Mesenchymal stem cell (in vitro differentiated cells and primary cell): ENCODE results near the gene GET4.

Experiments
- DNase-seq: peaks from one replicate; pipeline ENCODE4 v3.0.0-alpha.2; 2013
- H2AFZ ChIP-seq: one replicate; pipeline ENCODE4 v1.6.1; 2013; ENCODE audit warnings: low read depth, mild to moderate bottlenecking, control low read depth, inconsistent platforms, low read length, moderate library complexity
- H2AK5ac ChIP-seq: 2 replicates; pipeline ENCODE4 v1.6.1; 2013; ENCODE audit warnings: low read length, moderate library complexity, mild to moderate bottlenecking, inconsistent platforms; ENCODE audit not compliant: severe bottlenecking
- H2BK120ac ChIP-seq: one replicate; pipeline ENCODE4 v1.6.1; 2013; ENCODE audit warnings: low read depth, mild to moderate bottlenecking, inconsistent platforms, low read length, moderate library complexity
- H2BK12ac ChIP-seq, 2 experiments: one replicate each; pipeline ENCODE4 v1.6.1; 2013; ENCODE audit warnings: inconsistent platforms in 2 of 2, low read length in 2 of 2, mild to moderate bottlenecking in 2 of 2, moderate library complexity in 2 of 2, control low read depth in 1 of 2
- H2BK15ac ChIP-seq: one replicate; pipeline ENCODE4 v1.6.1; 2013; ENCODE audit warnings: mild to moderate bottlenecking, low read depth, inconsistent platforms; ENCODE audit not compliant: poor library complexity, severe bottlenecking
- H2BK5ac ChIP-seq: 2 replicates; pipeline ENCODE4 v1.6.1; 2013; ENCODE audit warnings: low read depth, mild to moderate bottlenecking, low read length, control low read depth, inconsistent platforms; ENCODE audit not compliant: poor library complexity, severe bottlenecking
- H3K14ac ChIP-seq, 2 experiments: one replicate each; pipeline ENCODE4 v1.6.1; 2013; ENCODE audit warnings: inconsistent platforms in 2 of 2, low read length in 2 of 2, control low read depth in 1 of 2, mild to moderate bottlenecking in 1 of 2, moderate library complexity in 1 of 2
- H3K18ac ChIP-seq, 2 experiments: one replicate each; pipeline ENCODE4 v1.6.1; 2013; ENCODE audit warnings: inconsistent platforms in 2 of 2, low read length in 2 of 2, control low read depth in 1 of 2, low read depth in 1 of 2, mild to moderate bottlenecking in 1 of 2
- H3K23ac ChIP-seq, 2 experiments: one replicate each; pipeline ENCODE4 v1.6.1; 2013; ENCODE audit warnings: inconsistent platforms in 2 of 2, low read length in 2 of 2, mild to moderate bottlenecking in 2 of 2, moderate library complexity in 2 of 2, control low read depth in 1 of 2
- H3K27ac ChIP-seq: 2 replicates; pipeline ENCODE4 v1.5.1; 2013; ENCODE audit warnings: mild to moderate bottlenecking, moderate library complexity, low read length, control low read depth, inconsistent platforms; ENCODE audit not compliant: poor library complexity, severe bottlenecking
- H3K27me3 ChIP-seq, 2 experiments: 2 replicates each; pipeline versions ENCODE4 v1.6.1 to v1.7.0; 2013; ENCODE audit warnings: low read length in 2 of 2, mild to moderate bottlenecking in 2 of 2, moderate library complexity in 2 of 2, control low read depth in 1 of 2, inconsistent platforms in 1 of 2; ENCODE audit not compliant: control insufficient read depth in 1 of 2, insufficient read depth in 1 of 2
- H3K36me3 ChIP-seq, 2 experiments: 2 replicates each; pipeline versions ENCODE4 v1.6.1 to v1.7.0; 2013; ENCODE audit warnings: low read length in 2 of 2, control low read depth in 1 of 2, inconsistent platforms in 1 of 2, low read depth in 1 of 2, mild to moderate bottlenecking in 1 of 2; ENCODE audit not compliant: insufficient read depth in 2 of 2, control insufficient read depth in 1 of 2
- H3K4ac ChIP-seq, 2 experiments: one replicate each; pipeline ENCODE4 v1.6.1; 2013; ENCODE audit warnings: inconsistent platforms in 2 of 2, low read length in 2 of 2, mild to moderate bottlenecking in 2 of 2, moderate library complexity in 2 of 2, control low read depth in 1 of 2, low read depth in 1 of 2
- H3K4me1 ChIP-seq: 2 replicates; pipeline ENCODE4 v1.6.1; 2013; ENCODE audit warnings: low read depth, low read length, control low read depth; ENCODE audit not compliant: control insufficient read depth, insufficient read depth
- H3K4me2 ChIP-seq: 2 replicates; pipeline ENCODE4 v1.6.1; 2013; ENCODE audit warnings: low read length, mild to moderate bottlenecking, inconsistent platforms; ENCODE audit not compliant: poor library complexity, severe bottlenecking
- H3K4me3 ChIP-seq, 2 experiments: 2 replicates each; pipeline versions ENCODE4 v1.5.1 to v1.7.0; 2013; ENCODE audit warnings: low read length in 2 of 2, mild to moderate bottlenecking in 2 of 2, control low read depth in 1 of 2, low read depth in 1 of 2; ENCODE audit not compliant: insufficient read depth in 1 of 2
- H3K79me1 ChIP-seq: replicated peaks from 2 replicates; pipeline ENCODE4 v1.6.1; 2013; ENCODE audit warnings: mild to moderate bottlenecking, control low read depth, low read length, inconsistent platforms; ENCODE audit not compliant: poor library complexity, severe bottlenecking
- H3K9ac ChIP-seq: 2 replicates; pipeline ENCODE4 v1.7.0; 2013; ENCODE audit warnings: mild to moderate bottlenecking, low read length, moderate library complexity
- H3K9me3 ChIP-seq: 2 replicates; pipeline ENCODE4 v1.7.0; 2013; ENCODE audit warnings: mild to moderate bottlenecking, low read length; ENCODE audit not compliant: control insufficient read depth
- H4K8ac ChIP-seq: one replicate; pipeline ENCODE4 v1.6.1; 2013; ENCODE audit warnings: inconsistent platforms, mild to moderate bottlenecking, low read length, moderate library complexity
- H4K91ac ChIP-seq: one replicate; pipeline ENCODE4 v1.6.1; 2013; ENCODE audit warnings: mild to moderate bottlenecking, low read length, inconsistent platforms
- WGBS: methylation state at CpG from one replicate; pipeline ENCODE4 v1.1.7; 2013; ENCODE audit warnings: mixed read lengths; 5-methylcytosine and 5-hydroxymethylcytosine counted together

The GET4 gene

DNA sequence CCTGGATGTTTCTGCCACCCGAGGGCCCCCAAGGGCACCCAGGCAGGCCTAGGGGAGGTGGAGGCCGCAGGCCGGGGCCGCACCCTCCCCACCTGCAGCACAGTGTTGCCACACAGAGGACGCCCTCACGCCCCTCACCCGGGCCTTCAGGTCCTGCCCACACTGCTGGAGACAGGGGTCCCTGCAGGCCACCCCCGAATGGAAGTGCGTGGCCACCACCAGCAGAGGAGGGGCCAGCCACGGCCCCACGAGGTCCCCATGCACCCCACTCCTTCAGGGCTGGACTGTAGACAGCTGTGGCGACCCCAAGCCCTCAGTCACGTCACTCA lies 42.7 kb downstream of the GET4 start:
- 86% methylated on average over 13 of the region's 13 CpGs for WGBS
- Histone ChIP-seq H3K27ac (no peak overlapping the region), H3K18ac (no peak overlapping the region), H3K4me3 (no peak overlapping the region), H2BK12ac (no peak overlapping the region), H4K91ac (no peak overlapping the region), H3K27me3 (peaks cover 38 to 53% of the 10 kb centered on the region in 2 experiments), H2BK5ac (no peak overlapping the region), H2BK15ac (no peak overlapping the region), H3K36me3 (no peaks in the 10 kb centered on the region), H2AK5ac (no peak overlapping the region), H2AFZ (no peak overlapping the region), H3K79me1 (no peaks in the 10 kb centered on the region), H4K8ac (no peak overlapping the region), H3K4me2 (no peak overlapping the region), H3K14ac (no peak overlapping the region), H2BK120ac (no peak overlapping the region), H3K4me1 (peaks cover 41% of the 10 kb centered on the region), H3K23ac (no peak overlapping the region), H3K9ac (no peak overlapping the region), H3K9me3 (no peaks in the 10 kb centered on the region), H3K4ac (no peak overlapping the region)
- no peak for DNase-seq

DNA sequence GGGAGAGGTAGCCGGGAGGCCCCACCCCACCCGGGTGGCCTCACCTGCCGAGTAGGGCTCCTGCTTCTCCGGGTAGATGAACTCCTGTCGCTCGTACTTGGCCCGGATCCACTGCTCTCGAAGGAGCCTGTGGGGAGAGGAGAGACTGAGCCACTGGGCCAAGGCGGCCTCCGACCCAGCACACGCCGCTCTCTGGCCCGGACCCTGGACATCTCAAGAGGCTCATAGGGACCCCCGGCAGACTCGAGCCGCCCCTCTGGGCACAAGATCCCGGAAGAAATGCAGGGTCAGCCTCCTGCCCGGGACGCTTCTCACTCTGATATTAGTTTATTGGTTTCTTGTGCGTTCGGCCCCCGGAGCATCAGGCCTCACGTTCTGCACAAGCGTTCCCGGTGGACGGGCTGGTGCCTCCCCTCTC lies 43.6 kb downstream of the GET4 start:
- H4K91ac ChIP-seq, result no peak overlapping the region
- no peak overlapping the region for H2AK5ac ChIP-seq
- no peaks in the 10 kb centered on the region for H3K36me3 ChIP-seq
- no peaks in the 10 kb centered on the region for H3K79me1 ChIP-seq
- no peak overlapping the region for H4K8ac ChIP-seq
- no peak overlapping the region for H3K9ac ChIP-seq
- no peak overlapping the region for H2BK12ac ChIP-seq
- H2BK120ac ChIP-seq, result no peak overlapping the region
- H3K4me1 ChIP-seq, result peaks cover 43% of the 10 kb centered on the region
- no peak overlapping the region for H3K27ac ChIP-seq
- no peak overlapping the region for H3K18ac ChIP-seq
- no peak overlapping the region for H2BK15ac ChIP-seq
- DNase-seq, result no peak
- H3K4me2 ChIP-seq, result no peak overlapping the region
- H2AFZ ChIP-seq, result no peak overlapping the region
- no peak overlapping the region for H3K4me3 ChIP-seq
- H3K23ac ChIP-seq, result no peak overlapping the region
- WGBS, result 92% methylated on average over 26 of the region's 26 CpGs
- H3K14ac ChIP-seq, result no peak overlapping the region
- peaks cover 29 to 47% of the 10 kb centered on the region in 2 experiments for H3K27me3 ChIP-seq
- H3K4ac ChIP-seq, result no peak overlapping the region
- no peak overlapping the region for H2BK5ac ChIP-seq
- H3K9me3 ChIP-seq, result no peaks in the 10 kb centered on the region

DNA sequence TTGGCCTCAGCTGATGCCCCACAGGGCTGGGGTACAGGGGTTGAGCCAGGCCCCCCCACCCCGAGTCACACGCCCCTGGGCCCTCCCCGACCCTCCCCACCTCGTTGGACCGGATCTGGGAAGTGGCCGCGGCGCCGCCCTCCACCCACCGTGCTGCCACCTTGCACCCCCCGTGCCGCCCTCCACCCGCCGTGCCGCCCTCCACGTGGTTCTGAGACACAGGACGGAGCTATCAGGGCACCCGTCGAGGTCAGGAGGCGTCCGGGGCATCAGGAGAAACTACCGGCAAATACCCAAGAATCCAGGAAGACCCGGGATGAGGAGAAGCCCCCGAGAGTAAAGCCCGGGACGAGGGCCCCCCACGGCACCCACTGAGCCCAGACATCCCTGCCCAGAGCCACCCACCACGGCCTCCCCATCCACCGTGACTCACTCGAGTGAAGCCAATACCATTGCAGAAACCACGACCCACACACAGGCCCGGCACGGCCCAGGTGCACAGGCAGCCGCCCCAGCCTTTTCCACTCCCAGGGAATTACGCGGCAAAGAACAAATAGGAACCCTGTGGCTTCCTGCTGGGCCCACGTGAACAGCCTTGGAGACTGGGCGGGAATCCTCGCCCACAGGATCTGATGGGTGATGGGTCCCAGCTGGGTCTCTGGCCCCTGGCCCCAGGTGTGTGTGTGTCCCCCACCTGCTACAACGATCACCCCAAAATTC lies 44.2 kb downstream of the GET4 start:
- WGBS, result 87% methylated on average over 40 of the region's 40 CpGs
- Histone ChIP-seq H2BK12ac (no peak overlapping the region), H3K9ac (no peak overlapping the region), H3K18ac (no peak overlapping the region), H3K4me2 (no peak overlapping the region), H3K23ac (no peak overlapping the region), H3K4me3 (no peak overlapping the region), H3K27me3 (peaks cover 24 to 47% of the 10 kb centered on the region in 2 experiments), H3K14ac (no peak overlapping the region), H2BK120ac (no peak overlapping the region), H3K27ac (no peak overlapping the region), H4K91ac (no peak overlapping the region), H3K9me3 (no peaks in the 10 kb centered on the region), H3K79me1 (no peaks in the 10 kb centered on the region), H2BK5ac (no peak overlapping the region), H2AFZ (no peak overlapping the region), H2BK15ac (no peak overlapping the region), H3K4ac (no peak overlapping the region), H3K36me3 (no peaks in the 10 kb centered on the region), H2AK5ac (no peak overlapping the region), H3K4me1 (peaks cover 42% of the 10 kb centered on the region), H4K8ac (no peak overlapping the region)
- DNase-seq, result no peak

DNA sequence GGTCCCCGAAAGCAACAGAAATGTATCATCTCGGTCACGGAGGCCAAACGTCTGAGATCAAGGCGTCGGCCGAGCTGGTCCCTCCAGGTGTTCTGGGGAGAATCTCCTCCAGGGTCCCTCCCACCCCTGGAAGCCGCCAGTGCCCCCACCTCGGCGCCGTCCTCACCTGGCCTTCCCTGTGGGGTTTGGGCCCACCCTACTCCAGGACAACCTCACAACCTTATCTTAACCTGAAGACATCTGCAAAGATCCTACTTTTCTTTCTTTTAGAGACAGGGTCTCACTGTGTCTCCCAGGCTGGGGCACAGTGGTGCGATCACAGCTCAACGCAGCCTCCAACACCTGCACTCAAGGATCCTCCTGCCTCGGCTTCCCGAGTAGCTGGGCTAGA lies 44.7 kb downstream of the GET4 start:
- peaks cover 37% of the 10 kb centered on the region for H3K4me1 ChIP-seq
- H3K36me3 ChIP-seq, result no peaks in the 10 kb centered on the region

More for the DNA sequence above, 44.7 kb downstream of the GET4 start:
- no peak overlapping the region for H3K4ac ChIP-seq
- 95% methylated on average over 12 of the region's 15 CpGs for WGBS
- no peak overlapping the region for H3K14ac ChIP-seq
- no peak overlapping the region for H3K4me3 ChIP-seq
- H3K9me3 ChIP-seq, result no peaks in the 10 kb centered on the region
- no peak overlapping the region for H2BK120ac ChIP-seq
- H2AK5ac ChIP-seq, result no peak overlapping the region
- no peak overlapping the region for H3K27ac ChIP-seq
- no peak for DNase-seq
- no peak overlapping the region for H2BK12ac ChIP-seq
- no peak overlapping the region for H2AFZ ChIP-seq
- H2BK15ac ChIP-seq, result no peak overlapping the region
- H3K27me3 ChIP-seq, result peaks cover 18 to 44% of the 10 kb centered on the region in 2 experiments
- H3K18ac ChIP-seq, result no peak overlapping the region
- H3K4me2 ChIP-seq, result no peak overlapping the region
- H4K8ac ChIP-seq, result no peak overlapping the region
- no peaks in the 10 kb centered on the region for H3K79me1 ChIP-seq
- no peak overlapping the region for H4K91ac ChIP-seq
- no peak overlapping the region for H3K9ac ChIP-seq
- H3K23ac ChIP-seq, result no peak overlapping the region
- no peak overlapping the region for H2BK5ac ChIP-seq
